WTC11 (cell line): ENCODE results near the gene ZSWIM2. TPM values are rescaled to one million over a fixed set of nuclear protein-coding genes. Genes with fewer than 3 reads are reported as not detected.

Experiments
- ATAC-seq: fragments of 200-7000 bp; cut with Tn5 transposase; 2 replicates; pipeline ENCODE4 v1.10.0; 2021; ENCODE audit warnings: mild to moderate bottlenecking, moderate library complexity
- CTCF ChIA-PET: fragments of 300-600 bp; sonication (Branson Sonifier 250); formaldehyde crosslinking; loops from one replicate; lab custom pipeline; 2021; ENCODE audit warnings: antibody characterized with exemption; lab: Charles Lee
- POLR2A ChIA-PET: fragments of 350-600 bp; sonication (Branson Sonifier 250); formaldehyde crosslinking; loops from one replicate; lab custom pipeline; 2021; ENCODE audit warnings: antibody characterized with exemption; lab: Charles Lee
- DNase-seq: peaks from one replicate; pipeline ENCODE4 v3.0.0; 2021; ENCODE audit warnings: low spot score
- H3K27ac Mint-ChIP-seq: 2 replicates; pipeline ENCODE4 v1.8.0; 2021; ENCODE audit warnings: mixed read lengths
- H3K27me3 Mint-ChIP-seq: 2 replicates; pipeline ENCODE4 v1.8.0; 2021; ENCODE audit warnings: low read depth, mild to moderate bottlenecking, moderate library complexity, mixed read lengths
- H3K36me3 Mint-ChIP-seq: 2 replicates; pipeline ENCODE4 v1.8.0; 2021; ENCODE audit warnings: mixed read lengths
- H3K4me1 Mint-ChIP-seq: 2 replicates; pipeline ENCODE4 v1.8.0; 2022; ENCODE audit warnings: mixed read lengths
- H3K4me3 Mint-ChIP-seq: 2 replicates; pipeline ENCODE4 v1.8.0; 2021; ENCODE audit warnings: mild to moderate bottlenecking, moderate library complexity, mixed read lengths
- H3K9me3 Mint-ChIP-seq: 2 replicates; pipeline ENCODE4 v1.8.0; 2021; ENCODE audit warnings: mixed read lengths
- CBFB ChIP-seq: sonication (generic); formaldehyde crosslinking; IDR thresholded peaks from 2 replicates; pipeline ENCODE4 v1.8.1; 2022; ENCODE audit warnings: mild to moderate bottlenecking, low read depth, missing genetic modification reagents
- CREM ChIP-seq: sonication (generic); formaldehyde crosslinking; IDR thresholded peaks from 2 replicates; pipeline ENCODE4 v1.8.1; 2022; ENCODE audit warnings: mild to moderate bottlenecking, missing genetic modification reagents, moderate library complexity
- FOXK1 ChIP-seq: sonication (generic); formaldehyde crosslinking; IDR thresholded peaks from 2 replicates; pipeline ENCODE4 v1.8.0; 2022; ENCODE audit warnings: mild to moderate bottlenecking, moderate library complexity, missing genetic modification reagents
- FOXP1 ChIP-seq: sonication (generic); formaldehyde crosslinking; IDR thresholded peaks from 2 replicates; pipeline ENCODE4 v1.8.0; 2022; ENCODE audit warnings: missing genetic modification reagents, mild to moderate bottlenecking, moderate library complexity, borderline replicate concordance
- GABPB1 ChIP-seq: sonication (generic); formaldehyde crosslinking; IDR thresholded peaks from 2 replicates; pipeline ENCODE4 v1.8.1; 2023; ENCODE audit warnings: mild to moderate bottlenecking, missing genetic modification reagents
- KAT7 ChIP-seq: sonication (generic); formaldehyde crosslinking; IDR thresholded peaks from 2 replicates; pipeline ENCODE4 v1.8.1; 2023; ENCODE audit warnings: missing genetic modification reagents, mild to moderate bottlenecking, borderline replicate concordance
- NFE2L1 ChIP-seq: sonication (generic); formaldehyde crosslinking; IDR thresholded peaks from 2 replicates; pipeline ENCODE4 v1.8.1; 2023; ENCODE audit warnings: missing genetic modification reagents
- NR2C2 ChIP-seq: sonication (generic); formaldehyde crosslinking; IDR thresholded peaks from 2 replicates; pipeline ENCODE4 v1.8.0; 2022; ENCODE audit warnings: mild to moderate bottlenecking, missing genetic modification reagents
- SMAD4 ChIP-seq: sonication (generic); formaldehyde crosslinking; IDR thresholded peaks from 2 replicates; pipeline ENCODE4 v1.8.0; 2022; ENCODE audit warnings: mild to moderate bottlenecking, missing genetic modification reagents
- ZNF121 ChIP-seq: sonication (generic); formaldehyde crosslinking; IDR thresholded peaks from 2 replicates; pipeline ENCODE4 v1.8.0; 2023; ENCODE audit warnings: missing genetic modification reagents
- ZNF416 ChIP-seq: fragments of 250-450 bp; sonication (Bioruptor Pico); IDR thresholded peaks from 2 replicates; pipeline ENCODE4 v1.9.0; 2021; ENCODE audit warnings: mild to moderate bottlenecking, inconsistent platforms
- ZNF423 ChIP-seq: fragments of 250-450 bp; sonication (Bioruptor Pico); IDR thresholded peaks from 2 replicates; pipeline ENCODE4 v2.1.2; 2022; ENCODE audit warnings: mild to moderate bottlenecking, moderate library complexity
- ZNF671 ChIP-seq: fragments of 250-450 bp; sonication (Bioruptor Pico); IDR thresholded peaks from 2 replicates; pipeline ENCODE4 v1.8.0; 2021; ENCODE audit warnings: mild to moderate bottlenecking
- total RNA-seq: library from RNA; stranded (reverse); gene quantifications from 3 replicates; pipeline ENCODE4 v1.2.3, GENCODE V29; 2021
- TF ChIP-seq, protein P1 (sequence below): sonication (generic); formaldehyde crosslinking; IDR thresholded peaks from 2 replicates; pipeline ENCODE4 v1.8.0; 2023; ENCODE audit warnings: mild to moderate bottlenecking, missing genetic modification reagents
- TF ChIP-seq, protein P2 (sequence below): sonication (generic); formaldehyde crosslinking; IDR thresholded peaks from 2 replicates; pipeline ENCODE4 v1.8.1; 2022; ENCODE audit warnings: low read depth, missing genetic modification reagents, borderline replicate concordance
- TF ChIP-seq, protein P3 (sequence below): sonication (generic); formaldehyde crosslinking; IDR thresholded peaks from 2 replicates; pipeline ENCODE4 v1.8.0; 2022; ENCODE audit warnings: missing genetic modification reagents
- TF ChIP-seq, protein P4 (sequence below): sonication (generic); formaldehyde crosslinking; IDR thresholded peaks from 2 replicates; pipeline ENCODE4 v1.8.0; 2022; ENCODE audit warnings: mild to moderate bottlenecking, missing genetic modification reagents
- TF ChIP-seq, protein P5 (sequence below): sonication (generic); formaldehyde crosslinking; IDR thresholded peaks from 2 replicates; pipeline ENCODE4 v1.8.0; 2022; ENCODE audit warnings: mild to moderate bottlenecking, missing genetic modification reagents
- TF ChIP-seq, protein P6 (sequence below): fragments of 250-450 bp; sonication (Bioruptor Pico); IDR thresholded peaks from 2 replicates; pipeline ENCODE4 v1.8.0; 2021; ENCODE audit warnings: mild to moderate bottlenecking
- TF ChIP-seq, protein P7 (sequence below): sonication (generic); formaldehyde crosslinking; IDR thresholded peaks from 2 replicates; pipeline ENCODE4 v1.8.1; 2022; ENCODE audit warnings: mild to moderate bottlenecking, missing genetic modification reagents, moderate library complexity, borderline replicate concordance

ZSWIM2 gene
- total RNA-seq, 1 experiment from 2014 or later, result not detected

DNA sequence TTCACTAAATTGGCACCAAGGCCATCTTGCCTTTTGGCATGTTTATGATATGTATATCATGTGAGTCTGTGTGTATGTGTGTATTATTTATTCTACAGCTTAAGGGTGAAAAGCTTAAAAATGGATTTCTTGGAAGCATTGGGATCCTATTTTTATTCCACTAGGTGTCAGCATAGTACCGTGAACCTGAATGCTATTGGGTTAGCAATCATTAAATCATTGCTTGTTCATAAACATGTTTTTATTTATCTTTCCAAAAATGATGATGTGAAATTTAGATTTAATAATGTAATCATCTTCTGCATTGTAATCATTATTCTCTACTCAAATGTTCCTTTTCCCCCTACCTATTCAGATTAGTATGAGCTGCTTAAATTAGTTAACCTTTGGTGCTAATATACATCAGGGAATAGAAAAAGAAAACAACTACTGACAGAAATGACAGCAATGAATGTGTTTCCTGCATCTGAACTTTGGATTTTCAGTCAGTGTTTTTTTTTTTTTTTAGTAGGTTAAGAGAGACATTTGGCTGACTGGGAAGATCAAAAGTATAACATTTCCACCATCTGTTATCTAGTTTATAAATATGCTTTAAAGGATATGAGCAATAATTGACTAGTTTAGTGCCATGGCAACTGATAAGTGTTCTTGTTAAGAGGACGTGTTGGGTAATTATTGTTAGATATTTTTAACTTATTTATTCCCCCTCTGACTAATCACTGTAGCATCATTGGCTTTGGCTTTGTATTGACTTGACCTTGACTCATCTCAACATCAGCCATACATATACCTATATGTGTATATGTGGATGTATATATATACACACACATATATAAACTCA, 14.1 kb upstream of the ZSWIM2 start (continued):
- TF ChIP-seq, protein P1, sequence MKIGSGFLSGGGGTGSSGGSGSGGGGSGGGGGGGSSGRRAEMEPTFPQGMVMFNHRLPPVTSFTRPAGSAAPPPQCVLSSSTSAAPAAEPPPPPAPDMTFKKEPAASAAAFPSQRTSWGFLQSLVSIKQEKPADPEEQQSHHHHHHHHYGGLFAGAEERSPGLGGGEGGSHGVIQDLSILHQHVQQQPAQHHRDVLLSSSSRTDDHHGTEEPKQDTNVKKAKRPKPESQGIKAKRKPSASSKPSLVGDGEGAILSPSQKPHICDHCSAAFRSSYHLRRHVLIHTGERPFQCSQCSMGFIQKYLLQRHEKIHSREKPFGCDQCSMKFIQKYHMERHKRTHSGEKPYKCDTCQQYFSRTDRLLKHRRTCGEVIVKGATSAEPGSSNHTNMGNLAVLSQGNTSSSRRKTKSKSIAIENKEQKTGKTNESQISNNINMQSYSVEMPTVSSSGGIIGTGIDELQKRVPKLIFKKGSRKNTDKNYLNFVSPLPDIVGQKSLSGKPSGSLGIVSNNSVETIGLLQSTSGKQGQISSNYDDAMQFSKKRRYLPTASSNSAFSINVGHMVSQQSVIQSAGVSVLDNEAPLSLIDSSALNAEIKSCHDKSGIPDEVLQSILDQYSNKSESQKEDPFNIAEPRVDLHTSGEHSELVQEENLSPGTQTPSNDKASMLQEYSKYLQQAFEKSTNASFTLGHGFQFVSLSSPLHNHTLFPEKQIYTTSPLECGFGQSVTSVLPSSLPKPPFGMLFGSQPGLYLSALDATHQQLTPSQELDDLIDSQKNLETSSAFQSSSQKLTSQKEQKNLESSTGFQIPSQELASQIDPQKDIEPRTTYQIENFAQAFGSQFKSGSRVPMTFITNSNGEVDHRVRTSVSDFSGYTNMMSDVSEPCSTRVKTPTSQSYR (CRISPR knock-in tag), result no peak

DNA sequence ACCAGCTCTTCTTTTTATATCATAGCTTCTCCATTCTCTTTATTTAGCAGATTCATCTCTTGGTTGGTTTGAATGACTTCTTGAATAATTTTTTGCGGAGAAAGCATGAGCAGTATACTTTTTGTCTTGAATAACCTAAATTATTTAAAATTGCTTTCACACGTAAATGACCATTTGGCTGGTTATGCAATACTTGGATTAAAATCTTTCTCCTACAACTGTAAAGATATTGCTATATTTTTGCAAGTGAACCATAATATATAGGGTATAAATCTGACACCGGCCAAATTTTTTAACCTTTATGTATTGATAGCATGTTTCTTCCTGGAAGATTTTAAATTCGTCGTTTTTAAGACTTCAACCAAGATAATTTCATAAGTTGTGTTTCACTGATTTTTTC, 6.2 kb upstream of the ZSWIM2 start:
- TF ChIP-seq CBFB (no peak), ZNF423 (CRISPR knock-in tag) (no peak), ZNF671 (CRISPR knock-in tag) (no peak)
- TF ChIP-seq, protein P2, sequence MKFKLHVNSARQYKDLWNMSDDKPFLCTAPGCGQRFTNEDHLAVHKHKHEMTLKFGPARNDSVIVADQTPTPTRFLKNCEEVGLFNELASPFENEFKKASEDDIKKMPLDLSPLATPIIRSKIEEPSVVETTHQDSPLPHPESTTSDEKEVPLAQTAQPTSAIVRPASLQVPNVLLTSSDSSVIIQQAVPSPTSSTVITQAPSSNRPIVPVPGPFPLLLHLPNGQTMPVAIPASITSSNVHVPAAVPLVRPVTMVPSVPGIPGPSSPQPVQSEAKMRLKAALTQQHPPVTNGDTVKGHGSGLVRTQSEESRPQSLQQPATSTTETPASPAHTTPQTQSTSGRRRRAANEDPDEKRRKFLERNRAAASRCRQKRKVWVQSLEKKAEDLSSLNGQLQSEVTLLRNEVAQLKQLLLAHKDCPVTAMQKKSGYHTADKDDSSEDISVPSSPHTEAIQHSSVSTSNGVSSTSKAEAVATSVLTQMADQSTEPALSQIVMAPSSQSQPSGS (CRISPR knock-in tag), result no peak
- Mint-ChIP-seq H3K9me3 (no peaks in the 10 kb centered on the region), H3K27me3 (peaks cover 2% of the 10 kb centered on the region; the same call in 1 of the 2 replicates), H3K4me3 (no peak overlapping the region), H3K36me3 (no peaks in the 10 kb centered on the region), H3K4me1 (no peaks in the 10 kb centered on the region), H3K27ac (no peak overlapping the region)
- no peak for ATAC-seq
- DNase-seq, result no peak
- ChIA-PET POLR2A (no interaction called here), CTCF (no interaction called here)

DNA sequence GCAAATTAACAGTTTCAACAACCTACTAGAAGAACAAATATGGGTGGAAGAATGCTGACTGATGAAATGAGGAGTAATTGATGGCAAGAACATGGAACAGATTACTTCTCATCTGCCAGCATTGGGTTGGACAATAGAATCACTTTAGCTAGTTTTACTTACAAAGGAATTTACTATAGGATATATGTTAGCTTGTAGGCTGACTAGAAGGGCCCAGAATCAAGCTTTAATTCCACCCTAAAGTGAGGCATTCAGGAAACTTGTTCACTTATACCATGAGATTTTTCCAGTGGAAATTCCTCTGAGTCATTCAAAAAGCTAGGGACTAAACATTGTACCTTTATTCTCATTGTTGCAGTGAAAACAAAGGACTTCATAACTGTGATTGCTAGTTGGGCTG, 5.0 kb upstream of the ZSWIM2 start:
- H3K4me3 Mint-ChIP-seq, result no peak overlapping the region
- peaks cover 5% of the 10 kb centered on the region for H3K4me1 Mint-ChIP-seq
- peaks cover 14% of the 10 kb centered on the region for H3K27me3 Mint-ChIP-seq
- no peaks in the 10 kb centered on the region for H3K9me3 Mint-ChIP-seq
- ChIA-PET POLR2A (no interaction called here), CTCF (no interaction called here)
- no peak overlapping the region for H3K27ac Mint-ChIP-seq
- DNase-seq (no peak), ATAC-seq (no peak)
- H3K36me3 Mint-ChIP-seq, result no peaks in the 10 kb centered on the region
- TF ChIP-seq, protein P3, sequence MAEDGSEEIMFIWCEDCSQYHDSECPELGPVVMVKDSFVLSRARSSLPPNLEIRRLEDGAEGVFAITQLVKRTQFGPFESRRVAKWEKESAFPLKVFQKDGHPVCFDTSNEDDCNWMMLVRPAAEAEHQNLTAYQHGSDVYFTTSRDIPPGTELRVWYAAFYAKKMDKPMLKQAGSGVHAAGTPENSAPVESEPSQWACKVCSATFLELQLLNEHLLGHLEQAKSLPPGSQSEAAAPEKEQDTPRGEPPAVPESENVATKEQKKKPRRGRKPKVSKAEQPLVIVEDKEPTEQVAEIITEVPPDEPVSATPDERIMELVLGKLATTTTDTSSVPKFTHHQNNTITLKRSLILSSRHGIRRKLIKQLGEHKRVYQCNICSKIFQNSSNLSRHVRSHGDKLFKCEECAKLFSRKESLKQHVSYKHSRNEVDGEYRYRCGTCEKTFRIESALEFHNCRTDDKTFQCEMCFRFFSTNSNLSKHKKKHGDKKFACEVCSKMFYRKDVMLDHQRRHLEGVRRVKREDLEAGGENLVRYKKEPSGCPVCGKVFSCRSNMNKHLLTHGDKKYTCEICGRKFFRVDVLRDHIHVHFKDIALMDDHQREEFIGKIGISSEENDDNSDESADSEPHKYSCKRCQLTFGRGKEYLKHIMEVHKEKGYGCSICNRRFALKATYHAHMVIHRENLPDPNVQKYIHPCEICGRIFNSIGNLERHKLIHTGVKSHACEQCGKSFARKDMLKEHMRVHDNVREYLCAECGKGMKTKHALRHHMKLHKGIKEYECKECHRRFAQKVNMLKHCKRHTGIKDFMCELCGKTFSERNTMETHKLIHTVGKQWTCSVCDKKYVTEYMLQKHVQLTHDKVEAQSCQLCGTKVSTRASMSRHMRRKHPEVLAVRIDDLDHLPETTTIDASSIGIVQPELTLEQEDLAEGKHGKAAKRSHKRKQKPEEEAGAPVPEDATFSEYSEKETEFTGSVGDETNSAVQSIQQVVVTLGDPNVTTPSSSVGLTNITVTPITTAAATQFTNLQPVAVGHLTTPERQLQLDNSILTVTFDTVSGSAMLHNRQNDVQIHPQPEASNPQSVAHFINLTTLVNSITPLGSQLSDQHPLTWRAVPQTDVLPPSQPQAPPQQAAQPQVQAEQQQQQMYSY, result no peak
- TF ChIP-seq ZNF671 (CRISPR knock-in tag) (no peak), CREM (CRISPR knock-in tag) (no peak), FOXK1 (CRISPR knock-in tag) (no peak), ZNF121 (CRISPR knock-in tag) (no peak), GABPB1 (CRISPR knock-in tag) (no peak), SMAD4 (CRISPR knock-in tag) (no peak), FOXP1 (CRISPR knock-in tag) (no peak), NR2C2 (CRISPR knock-in tag) (no peak), ZNF416 (no peak), NFE2L1 (CRISPR knock-in tag) (no peak), KAT7 (CRISPR knock-in tag) (no peak)
- TF ChIP-seq, protein P4, sequence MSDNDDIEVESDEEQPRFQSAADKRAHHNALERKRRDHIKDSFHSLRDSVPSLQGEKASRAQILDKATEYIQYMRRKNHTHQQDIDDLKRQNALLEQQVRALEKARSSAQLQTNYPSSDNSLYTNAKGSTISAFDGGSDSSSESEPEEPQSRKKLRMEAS, result no peak
- TF ChIP-seq, protein P5, sequence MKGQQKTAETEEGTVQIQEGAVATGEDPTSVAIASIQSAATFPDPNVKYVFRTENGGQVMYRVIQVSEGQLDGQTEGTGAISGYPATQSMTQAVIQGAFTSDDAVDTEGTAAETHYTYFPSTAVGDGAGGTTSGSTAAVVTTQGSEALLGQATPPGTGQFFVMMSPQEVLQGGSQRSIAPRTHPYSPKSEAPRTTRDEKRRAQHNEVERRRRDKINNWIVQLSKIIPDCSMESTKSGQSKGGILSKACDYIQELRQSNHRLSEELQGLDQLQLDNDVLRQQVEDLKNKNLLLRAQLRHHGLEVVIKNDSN, result no peak
- TF ChIP-seq, protein P2 (CRISPR knock-in tag), result no peak
- TF ChIP-seq, protein P6, sequence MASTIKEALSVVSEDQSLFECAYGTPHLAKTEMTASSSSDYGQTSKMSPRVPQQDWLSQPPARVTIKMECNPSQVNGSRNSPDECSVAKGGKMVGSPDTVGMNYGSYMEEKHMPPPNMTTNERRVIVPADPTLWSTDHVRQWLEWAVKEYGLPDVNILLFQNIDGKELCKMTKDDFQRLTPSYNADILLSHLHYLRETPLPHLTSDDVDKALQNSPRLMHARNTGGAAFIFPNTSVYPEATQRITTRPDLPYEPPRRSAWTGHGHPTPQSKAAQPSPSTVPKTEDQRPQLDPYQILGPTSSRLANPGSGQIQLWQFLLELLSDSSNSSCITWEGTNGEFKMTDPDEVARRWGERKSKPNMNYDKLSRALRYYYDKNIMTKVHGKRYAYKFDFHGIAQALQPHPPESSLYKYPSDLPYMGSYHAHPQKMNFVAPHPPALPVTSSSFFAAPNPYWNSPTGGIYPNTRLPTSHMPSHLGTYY (CRISPR knock-in tag), result no peak
- TF ChIP-seq, protein P7, sequence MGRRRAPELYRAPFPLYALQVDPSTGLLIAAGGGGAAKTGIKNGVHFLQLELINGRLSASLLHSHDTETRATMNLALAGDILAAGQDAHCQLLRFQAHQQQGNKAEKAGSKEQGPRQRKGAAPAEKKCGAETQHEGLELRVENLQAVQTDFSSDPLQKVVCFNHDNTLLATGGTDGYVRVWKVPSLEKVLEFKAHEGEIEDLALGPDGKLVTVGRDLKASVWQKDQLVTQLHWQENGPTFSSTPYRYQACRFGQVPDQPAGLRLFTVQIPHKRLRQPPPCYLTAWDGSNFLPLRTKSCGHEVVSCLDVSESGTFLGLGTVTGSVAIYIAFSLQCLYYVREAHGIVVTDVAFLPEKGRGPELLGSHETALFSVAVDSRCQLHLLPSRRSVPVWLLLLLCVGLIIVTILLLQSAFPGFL (CRISPR knock-in tag), result no peak
